ENCODE measurements around the gene IFRD2.

GRCh38 chr3:50245831-50246516 is 46.3 kb downstream of the IFRD2 start:
- no peak for TF ChIP-seq SIN3A (IDR thresholded peaks at IDR 0.05; ENCODE audit: borderline replicate concordance, insufficient read depth, low read depth, low read length)
- TF ChIP-seq, protein P1, sequence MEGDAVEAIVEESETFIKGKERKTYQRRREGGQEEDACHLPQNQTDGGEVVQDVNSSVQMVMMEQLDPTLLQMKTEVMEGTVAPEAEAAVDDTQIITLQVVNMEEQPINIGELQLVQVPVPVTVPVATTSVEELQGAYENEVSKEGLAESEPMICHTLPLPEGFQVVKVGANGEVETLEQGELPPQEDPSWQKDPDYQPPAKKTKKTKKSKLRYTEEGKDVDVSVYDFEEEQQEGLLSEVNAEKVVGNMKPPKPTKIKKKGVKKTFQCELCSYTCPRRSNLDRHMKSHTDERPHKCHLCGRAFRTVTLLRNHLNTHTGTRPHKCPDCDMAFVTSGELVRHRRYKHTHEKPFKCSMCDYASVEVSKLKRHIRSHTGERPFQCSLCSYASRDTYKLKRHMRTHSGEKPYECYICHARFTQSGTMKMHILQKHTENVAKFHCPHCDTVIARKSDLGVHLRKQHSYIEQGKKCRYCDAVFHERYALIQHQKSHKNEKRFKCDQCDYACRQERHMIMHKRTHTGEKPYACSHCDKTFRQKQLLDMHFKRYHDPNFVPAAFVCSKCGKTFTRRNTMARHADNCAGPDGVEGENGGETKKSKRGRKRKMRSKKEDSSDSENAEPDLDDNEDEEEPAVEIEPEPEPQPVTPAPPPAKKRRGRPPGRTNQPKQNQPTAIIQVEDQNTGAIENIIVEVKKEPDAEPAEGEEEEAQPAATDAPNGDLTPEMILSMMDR (IDR thresholded peaks at IDR 0.05), result peak; percentile 97
- TF ChIP-seq, protein P2, sequence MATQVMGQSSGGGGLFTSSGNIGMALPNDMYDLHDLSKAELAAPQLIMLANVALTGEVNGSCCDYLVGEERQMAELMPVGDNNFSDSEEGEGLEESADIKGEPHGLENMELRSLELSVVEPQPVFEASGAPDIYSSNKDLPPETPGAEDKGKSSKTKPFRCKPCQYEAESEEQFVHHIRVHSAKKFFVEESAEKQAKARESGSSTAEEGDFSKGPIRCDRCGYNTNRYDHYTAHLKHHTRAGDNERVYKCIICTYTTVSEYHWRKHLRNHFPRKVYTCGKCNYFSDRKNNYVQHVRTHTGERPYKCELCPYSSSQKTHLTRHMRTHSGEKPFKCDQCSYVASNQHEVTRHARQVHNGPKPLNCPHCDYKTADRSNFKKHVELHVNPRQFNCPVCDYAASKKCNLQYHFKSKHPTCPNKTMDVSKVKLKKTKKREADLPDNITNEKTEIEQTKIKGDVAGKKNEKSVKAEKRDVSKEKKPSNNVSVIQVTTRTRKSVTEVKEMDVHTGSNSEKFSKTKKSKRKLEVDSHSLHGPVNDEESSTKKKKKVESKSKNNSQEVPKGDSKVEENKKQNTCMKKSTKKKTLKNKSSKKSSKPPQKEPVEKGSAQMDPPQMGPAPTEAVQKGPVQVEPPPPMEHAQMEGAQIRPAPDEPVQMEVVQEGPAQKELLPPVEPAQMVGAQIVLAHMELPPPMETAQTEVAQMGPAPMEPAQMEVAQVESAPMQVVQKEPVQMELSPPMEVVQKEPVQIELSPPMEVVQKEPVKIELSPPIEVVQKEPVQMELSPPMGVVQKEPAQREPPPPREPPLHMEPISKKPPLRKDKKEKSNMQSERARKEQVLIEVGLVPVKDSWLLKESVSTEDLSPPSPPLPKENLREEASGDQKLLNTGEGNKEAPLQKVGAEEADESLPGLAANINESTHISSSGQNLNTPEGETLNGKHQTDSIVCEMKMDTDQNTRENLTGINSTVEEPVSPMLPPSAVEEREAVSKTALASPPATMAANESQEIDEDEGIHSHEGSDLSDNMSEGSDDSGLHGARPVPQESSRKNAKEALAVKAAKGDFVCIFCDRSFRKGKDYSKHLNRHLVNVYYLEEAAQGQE (IDR thresholded peaks at IDR 0.05; ENCODE audit: insufficient read depth in 1 of 2, low read depth in 2 of 2, low read length in 1 of 2), result no peak
- no peak for TF ChIP-seq POLR2AphosphoS5 (IDR thresholded peaks at IDR 0.05; ENCODE audit: low read depth, low read length)

Data from Panc1 (cell line).